HG03108 (cell line): ENCODE measurements around the gene RPP40.
"Not testable (repeated sequence)": the region's sequence is repeated elsewhere in the genome, so short reads cannot be mapped to it uniquely, and the experiment has no call there.

Experiments used
- ATAC-seq: cut with Tn5 transposase; IDR thresholded peaks from one replicate; pipeline ENCODE4 v1.9.1; 2021; ENCODE audit warnings: moderate library complexity; ENCODE audit not compliant: unreplicated experiment

Gene RPP40

DNA sequence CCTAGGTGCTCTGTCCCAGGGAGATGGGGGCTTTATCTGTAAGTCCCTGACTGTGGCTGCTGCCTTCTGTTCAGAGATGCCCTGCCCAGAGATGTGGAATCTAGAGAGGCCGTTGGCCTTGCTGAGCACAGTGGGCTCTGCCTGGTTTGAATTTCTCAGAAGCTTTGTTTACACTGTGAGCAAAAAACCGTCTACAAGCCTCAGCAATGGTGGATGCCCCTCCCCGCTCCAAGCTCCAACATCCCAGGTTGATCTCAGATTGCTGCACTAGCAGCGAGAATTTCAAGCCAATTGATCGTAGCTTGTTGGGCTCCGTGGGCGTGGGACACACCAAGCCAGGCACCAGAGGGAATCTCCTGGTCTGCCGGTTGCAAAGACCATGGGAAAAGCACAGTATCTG lies 16.3 kb upstream of the RPP40 start:
- ATAC-seq, result no peak

DNA sequence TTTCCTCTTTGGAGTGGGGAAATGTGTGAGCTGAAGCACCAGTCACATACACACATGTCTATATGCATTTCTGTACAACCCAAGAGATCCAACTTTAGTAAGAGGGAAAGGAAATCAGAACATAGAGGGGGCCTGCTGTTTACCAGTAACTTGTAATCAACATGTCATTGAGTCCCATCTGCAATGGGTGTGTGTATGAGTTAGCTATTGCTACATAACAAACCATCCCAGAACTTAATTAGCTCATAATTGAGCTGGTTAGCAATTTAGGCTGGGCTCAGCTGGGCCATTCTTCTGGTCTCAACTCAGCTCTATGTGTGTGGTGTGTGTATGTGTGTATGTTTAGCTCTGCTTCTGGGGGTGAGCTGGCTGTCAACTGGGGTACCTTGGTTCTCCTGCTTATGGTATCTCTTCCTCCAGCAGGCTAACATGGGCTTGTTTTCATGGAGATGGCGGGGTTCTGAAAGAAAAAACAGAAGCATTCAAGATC lies 10.3 kb upstream of the RPP40 start:
- no peak for ATAC-seq

DNA sequence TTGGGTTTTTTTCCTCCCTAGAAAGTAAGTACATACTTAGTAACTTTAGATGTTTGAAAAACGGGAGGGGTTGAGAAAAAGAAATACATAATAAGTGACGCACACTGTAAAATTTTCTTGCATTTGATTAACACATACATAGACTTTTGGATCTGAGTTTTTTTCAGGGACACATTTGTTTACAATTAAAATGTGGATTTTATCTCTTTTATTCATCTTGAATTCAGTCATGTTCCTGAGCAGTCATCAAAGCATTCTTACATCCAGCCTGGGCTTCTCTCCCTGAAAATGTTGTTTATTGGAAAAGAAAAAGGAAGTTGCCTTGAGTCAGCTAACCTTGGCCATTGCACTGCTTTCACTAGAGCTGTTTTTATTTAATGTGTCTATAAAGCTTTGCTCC lies 8.7 kb upstream of the RPP40 start:
- no peak for ATAC-seq

DNA sequence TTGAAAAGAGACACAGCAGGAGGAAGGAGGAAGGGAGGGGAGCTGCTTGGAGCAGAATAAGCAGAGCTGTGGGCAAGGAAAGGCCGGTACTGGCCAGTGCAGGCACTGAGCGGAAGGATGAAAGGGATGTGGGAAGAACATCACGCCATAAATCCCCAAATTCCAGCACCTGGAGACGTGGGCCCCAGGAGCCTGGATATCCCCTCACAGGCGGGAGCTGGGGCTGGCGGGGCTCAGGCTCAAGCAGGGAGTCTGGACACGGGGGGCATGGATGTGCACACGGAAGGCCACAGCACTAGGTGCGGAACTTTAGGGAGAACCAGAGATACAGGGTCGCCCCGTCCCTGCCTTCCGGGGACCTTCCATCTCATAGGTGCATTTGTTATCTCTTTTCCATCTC lies 7.5 kb upstream of the RPP40 start:
- ATAC-seq, result no peak

DNA sequence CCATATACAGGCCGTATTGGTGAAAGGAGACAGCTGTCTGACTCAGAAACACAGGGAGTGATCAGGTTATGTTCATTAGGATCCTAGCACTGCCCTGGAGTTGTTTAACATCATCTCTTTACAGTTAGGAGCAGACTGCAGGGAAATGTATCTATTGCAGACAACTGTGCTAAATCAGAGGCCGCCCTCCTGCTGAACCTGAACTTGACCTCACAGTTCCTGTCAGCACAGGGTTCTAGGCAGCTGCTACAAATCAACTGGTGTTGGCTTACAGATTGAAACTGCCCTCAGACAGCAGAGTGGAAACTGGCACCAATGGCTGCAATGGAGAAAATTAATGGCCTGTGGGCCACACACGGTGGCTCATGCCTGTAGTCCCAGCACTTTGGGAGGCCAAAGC lies 3.7 kb upstream of the RPP40 start:
- no peak for ATAC-seq

DNA sequence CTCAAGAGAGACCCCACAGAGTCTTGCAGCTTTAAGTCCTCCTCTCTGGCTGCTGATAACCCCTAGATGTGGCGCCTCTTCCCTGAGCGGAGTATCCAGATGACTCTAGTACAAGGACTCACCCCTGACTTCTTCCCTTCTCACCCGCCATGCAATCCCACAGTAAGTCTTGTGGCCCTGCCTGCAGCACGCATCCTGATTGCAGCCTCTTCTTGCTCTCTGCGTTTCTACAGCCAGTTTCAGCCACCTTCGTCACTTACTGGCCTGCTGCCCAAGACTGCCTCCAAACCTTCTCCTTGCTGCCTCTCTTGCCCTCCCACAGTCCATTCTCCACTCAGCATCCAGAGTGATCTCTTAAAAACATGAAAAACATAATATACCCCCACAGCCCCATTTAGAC lies 2.4 kb upstream of the RPP40 start:
- no peak for ATAC-seq

DNA sequence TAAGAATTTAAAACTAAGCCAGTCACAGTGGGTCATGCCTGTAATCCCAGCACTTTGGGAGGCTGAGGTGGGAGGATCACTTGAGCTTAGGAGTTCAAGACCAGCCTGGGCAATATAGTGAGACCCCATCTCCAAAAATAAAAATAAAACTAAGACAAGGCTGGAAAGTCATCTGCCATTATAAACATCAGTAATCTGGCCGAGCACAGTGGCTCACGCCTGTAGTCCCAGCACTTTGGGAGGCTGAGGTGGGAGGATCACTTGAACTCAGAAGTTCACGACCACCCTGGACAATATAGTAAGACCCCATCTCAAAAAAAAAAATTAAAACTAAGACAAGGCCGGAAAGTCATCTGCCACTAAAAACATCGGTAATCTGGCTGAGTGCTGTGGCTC lies 1.2 kb upstream of the RPP40 start:
- not testable (repeated sequence) for ATAC-seq

DNA sequence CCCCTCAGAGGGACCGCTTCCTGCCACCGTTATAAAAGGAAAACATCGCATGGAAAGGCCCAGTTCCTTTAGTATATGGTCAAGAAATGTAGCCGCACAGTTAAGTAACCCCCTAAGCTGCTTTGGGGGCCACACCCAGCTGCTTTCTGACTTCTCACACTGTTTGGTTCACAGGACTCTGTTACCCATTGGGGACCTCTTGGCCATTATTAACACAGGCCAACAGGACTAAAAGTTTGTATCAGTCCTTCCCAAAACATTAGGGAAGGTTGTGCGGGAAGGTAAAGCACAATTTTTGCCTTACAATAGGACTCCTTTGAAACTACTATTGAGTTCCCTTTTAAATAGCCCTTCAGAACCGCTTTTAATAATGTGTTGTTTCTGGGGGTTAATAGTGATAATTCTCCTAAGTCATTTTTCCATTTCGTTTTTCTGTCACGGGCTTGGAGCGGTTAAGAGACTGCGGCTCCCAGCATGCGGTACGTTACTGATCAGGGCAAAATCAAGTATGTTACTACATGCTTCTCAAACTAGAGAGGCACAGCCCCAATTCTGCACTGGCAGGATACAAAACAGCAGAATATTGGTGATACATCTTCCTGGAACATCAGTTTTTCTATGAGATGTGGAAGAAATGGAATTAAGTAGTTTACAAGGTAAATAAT lies 668 bp upstream of the RPP40 start:
- no peak for ATAC-seq

DNA sequence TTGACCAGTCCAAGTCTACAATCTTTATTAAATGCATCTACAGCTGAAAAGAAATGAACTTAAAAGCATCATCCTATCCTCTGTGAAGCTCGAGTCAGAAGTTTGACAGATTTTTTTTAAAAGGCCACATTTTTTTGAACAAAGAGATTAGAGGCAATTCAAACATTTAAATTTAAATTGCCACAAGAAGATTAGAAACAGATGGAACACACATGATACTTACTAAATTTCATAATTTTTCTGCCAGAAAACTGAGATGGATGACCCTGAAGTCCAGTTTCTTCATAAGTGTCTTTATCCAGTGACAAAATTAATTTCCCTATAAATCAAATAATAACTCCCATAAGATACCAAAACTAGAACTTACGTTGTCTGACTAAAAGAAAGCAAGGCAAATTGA lies 4.3 kb downstream of the RPP40 start:
- no peak for ATAC-seq

DNA sequence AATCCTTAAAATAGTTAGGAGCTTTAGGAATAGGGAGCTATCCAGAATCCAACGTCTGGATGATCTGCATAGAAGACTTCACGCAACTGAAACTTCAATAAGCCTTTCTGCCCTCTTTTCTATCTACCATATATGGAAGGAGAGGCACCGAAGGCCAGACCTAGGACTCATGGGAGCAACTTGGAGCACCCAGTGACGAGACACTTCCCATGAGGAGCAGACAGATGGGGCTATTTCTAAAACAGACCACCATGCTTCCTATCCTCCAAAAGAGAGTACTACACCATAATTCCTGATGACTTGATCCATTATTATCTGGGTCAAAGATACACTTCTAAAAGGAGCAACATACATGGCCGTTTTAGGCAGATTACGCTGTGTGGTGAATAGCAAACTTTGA lies 6.0 kb downstream of the RPP40 start:
- no peak for ATAC-seq

DNA sequence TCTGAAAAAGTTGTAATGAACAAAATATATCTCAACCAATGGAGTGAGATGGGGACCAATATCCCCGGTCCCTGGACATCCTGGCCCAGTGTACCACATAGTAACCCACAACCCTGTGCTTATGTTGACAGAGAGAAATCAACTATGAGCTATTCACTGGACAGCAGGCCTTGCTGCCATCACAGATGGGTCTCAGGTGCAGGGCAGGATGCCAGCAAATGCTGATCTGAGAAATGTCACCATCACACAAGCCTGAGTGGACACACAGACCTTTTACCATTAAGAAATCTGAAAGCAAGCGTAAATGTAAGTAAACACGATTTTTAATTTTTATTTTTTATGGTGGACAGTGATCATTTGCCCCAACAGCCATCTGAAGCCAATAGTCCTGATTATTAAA lies 9.1 kb downstream of the RPP40 start:
- ATAC-seq, result no peak

DNA sequence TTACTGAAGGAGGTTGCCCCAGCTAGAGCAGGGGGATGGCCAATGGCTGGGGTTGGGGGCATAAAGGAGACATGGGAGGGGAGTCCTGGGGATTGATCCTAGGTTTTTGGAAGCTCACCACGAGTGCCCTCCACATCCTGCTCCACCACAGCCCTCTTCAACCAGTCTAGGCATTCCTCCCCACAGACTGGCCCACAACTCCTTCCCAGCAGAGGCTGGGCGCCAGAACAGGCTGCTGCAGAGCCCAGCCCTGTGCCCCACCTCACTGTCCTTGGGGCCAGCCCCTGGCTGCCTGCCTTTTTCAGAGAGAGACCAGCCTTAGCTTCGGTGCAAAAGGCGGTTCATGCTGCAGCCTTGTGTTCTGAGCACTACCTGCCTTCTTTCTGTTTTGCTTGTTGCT lies 16.4 kb downstream of the RPP40 start:
- ATAC-seq, result no peak

DNA sequence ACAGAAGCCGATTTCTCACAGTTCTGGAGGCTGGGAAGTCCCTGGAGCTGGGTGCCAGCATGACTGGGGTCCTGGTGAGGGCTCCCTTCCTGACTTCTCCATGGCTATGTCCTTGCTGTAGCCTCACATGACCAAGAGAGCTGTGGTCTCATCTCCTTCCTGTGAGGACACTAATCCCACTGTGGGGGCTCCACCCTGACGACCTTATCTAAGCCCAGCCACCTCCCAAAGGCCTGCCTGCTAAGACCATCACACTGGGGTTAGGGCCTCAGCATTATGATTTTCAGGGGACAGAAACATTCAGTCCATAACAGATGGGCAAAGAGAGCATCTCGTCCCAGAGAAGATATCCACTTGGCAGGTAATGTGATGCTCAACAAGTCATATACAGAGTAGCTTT lies 16.8 kb downstream of the RPP40 start:
- no peak for ATAC-seq

DNA sequence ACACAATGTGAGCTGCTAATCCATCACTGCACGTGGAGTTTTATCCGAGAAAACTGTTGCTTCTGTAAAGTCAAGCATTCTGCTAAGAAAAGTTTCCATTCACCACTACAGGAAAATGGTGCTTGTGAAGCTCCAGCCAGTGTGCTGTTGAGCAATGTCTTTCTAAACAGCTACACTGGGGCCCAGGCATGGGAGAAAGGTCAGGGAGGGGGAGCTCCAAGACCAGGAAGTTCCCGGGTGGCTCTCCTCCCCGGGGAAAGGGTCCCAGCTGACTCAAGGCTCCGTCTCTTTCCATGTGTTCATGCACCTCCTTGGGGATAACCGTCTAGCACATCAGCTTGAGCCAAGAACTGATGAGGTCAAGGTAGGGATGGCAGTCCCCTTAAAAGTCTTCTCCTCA lies 20.5 kb downstream of the RPP40 start:
- no peak for ATAC-seq

DNA sequence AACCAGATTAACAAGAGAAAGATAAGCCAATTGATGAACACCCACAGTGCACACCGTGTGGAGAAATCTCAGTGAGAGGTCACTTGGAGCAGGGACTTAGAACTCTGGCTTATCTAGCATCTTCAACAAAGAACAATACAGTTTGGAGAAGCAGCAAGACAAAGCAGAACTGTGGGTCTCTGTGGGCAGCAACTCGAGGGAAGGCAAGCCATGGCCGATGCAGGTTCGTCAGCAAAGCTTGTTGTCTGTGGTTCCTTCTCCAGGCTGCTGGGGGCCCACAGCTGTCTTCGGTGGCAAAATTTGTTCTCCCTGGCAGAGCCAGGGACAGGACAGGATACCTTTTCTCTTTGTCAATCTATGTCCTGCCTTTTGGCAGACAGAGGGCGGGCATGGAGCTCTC lies 22.1 kb downstream of the RPP40 start:
- no peak for ATAC-seq

DNA sequence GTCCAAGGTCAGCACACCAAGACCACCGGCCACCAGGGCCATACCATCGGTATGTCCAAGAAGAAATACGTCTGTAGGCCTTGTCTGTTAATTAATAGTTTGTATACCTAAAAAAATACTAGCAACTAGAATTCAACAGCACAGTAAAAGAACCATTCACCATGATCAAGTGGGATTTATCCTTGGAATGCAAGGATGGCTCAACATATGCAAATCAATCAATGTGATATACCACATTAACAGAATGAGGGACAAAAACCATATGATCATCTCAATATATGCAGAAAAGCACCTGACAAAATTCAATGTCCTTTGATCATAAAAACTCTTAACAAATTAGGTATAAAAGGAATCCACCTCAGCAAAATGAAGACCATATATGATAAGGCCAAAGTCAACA lies 24.4 kb downstream of the RPP40 start:
- no peak for ATAC-seq

DNA sequence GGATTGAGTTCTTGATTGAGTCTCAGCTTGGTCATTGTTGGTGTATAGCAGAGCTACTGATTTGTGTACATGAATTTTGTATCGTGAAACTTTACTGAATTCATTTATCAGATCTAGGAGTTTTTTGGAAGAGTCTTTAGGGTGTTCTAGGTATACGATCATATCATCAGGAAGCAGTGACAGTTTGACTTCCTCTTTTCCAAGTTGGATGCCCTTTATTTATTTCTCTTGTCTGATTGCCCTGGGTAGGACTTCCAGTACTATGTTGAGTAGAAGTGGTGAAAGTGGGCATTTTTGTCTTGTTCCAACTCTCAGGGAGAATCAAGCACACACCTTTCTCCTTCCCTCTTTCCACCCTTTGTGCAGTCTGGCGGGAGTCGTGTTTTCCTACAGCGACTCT lies 26.4 kb downstream of the RPP40 start:
- no peak for ATAC-seq

DNA sequence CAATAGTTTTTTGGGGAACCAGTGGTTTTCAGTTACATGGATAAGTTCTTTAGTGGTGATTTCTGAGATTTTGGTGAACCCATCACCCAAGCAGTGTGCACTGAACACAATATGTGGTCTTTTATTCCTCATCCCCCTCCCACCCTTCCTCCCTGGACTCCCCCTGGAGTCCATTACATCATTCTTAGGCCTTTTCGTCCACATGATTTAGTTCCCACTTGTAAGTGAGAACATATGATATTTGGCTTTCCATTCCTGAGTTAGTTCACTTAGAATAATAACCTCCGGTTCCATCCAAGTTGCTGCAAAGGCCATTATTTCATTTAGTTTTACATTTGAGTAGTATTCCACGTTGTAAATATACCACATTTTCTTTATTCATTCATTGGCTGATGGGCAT lies 28.3 kb downstream of the RPP40 start:
- ATAC-seq, result no peak

DNA sequence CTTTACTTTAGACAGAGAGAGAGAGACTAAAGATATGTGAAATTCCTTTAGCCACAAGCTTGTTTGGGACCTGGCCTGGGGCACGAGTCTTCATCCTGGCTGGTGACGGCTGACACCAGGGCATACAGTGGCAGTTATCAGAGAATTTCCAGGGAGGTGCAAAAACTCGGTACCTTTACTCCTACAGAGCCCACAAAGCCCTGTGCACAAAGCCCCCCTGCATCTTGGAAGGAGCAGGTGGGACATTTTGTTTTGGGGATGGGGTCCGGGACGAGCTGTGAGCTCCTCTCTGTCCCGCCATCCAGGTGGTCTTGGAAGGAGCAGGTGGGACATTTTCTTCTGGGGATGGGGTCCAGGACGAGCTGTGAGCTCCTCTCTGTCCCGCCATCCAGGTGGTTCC lies 28.9 kb downstream of the RPP40 start:
- ATAC-seq, result no peak

DNA sequence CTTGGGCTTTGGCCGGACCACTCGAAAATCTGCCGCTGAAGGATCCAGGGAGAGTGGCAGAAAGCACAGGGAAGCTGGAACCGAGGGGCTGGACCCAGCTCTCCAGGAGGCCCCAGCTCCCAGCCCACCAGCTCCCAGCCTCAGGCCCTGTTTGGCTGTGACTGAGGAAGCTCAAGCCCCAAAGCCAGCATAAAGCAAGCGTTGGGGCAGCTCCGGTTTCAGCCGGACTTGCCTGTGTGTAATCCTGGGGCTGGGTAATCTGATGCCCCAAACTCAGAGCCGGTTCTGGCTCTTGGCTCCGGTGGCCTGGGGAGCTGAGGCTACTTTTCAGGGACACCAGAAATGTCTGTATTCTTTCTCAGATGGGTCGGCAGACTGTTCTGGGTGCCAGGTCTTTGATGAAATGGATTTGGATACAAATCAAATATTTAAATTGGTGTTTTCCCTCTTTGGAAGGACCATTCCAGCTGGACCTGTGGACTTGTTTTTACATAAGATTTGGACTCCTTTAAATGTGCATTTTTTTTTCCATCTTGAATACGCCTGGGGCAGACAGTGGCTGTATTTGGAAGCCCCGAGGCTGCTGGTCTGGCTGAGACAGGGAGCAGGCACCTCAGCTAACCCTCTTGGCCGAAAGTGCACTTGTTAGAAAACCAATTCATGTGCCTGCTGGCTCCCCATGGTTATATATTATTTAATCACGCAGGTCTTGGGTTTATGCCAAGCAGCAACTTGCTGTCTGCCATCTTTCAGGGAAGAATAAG lies 29.7 kb downstream of the RPP40 start:
- no peak for ATAC-seq

DNA sequence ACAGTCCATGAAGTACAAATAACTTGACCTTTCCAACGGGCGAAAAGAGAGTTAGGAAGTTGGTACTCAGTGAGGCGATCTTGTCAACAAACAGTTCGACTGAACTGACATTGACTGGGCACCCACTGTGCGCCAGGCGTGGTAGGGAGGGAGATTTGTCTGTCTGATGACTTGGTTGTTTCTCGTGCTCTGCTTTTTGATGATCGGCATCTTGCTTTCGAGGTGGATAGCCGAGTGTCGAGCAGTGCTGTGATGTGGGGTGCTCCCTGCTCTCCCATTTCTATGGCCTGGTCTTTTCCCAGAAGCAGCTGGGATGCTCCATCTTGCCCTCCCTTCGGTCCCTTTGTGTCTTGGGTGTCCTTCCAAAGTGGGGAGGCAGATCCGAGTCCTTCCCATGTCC lies 30.4 kb downstream of the RPP40 start:
- ATAC-seq, result no peak

DNA sequence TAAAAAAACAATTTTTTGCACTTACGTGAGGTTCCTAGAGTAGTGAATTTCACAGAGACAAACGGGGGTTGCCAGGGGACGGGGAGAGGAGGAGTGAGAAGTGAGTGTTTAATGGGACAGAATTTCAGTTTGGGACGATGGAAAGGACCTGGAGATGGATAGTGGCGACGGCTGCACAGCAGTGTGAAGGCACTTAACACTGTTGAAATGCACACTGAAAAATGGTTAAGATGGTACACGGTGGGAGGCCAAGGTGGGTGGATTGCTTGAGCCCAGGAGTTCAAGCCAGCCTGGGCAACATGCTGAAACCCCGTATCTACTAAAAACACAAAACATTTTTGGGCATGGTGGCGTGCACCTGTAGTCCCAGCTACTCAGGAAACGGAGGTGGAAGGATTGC lies 31.4 kb downstream of the RPP40 start:
- ATAC-seq, result no peak

DNA sequence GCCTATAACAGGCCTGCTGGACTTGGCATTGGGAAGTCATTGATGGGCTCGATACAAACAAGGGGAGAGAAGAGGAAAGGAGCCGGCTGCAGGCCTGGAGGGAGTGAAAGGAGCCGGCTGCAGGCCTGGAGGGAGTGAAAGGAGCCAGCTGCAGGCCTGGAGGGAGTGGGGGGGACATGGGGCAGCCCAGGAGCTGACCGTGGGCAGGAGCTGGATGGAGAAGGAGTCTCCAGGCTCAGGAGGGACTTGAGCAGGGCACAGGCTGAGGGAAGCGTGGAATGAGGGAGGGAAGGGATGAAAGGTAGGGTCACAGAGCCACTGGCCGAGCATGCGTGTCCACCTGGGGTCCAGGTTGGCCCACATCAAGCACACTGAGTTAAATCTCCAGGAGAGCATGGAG lies 32.0 kb downstream of the RPP40 start:
- no peak for ATAC-seq
